HG02938 (cell line): ENCODE results near the gene PURA.
"Not testable (repeated sequence)": the region's sequence is repeated elsewhere in the genome, so short reads cannot be mapped to it uniquely, and the experiment has no call there.

Experiments
- ATAC-seq: cut with Tn5 transposase; IDR thresholded peaks from one replicate; pipeline ENCODE4 v1.9.1; 2021; ENCODE audit warnings: mild to moderate bottlenecking, moderate library complexity; ENCODE audit not compliant: unreplicated experiment

Gene PURA

DNA sequence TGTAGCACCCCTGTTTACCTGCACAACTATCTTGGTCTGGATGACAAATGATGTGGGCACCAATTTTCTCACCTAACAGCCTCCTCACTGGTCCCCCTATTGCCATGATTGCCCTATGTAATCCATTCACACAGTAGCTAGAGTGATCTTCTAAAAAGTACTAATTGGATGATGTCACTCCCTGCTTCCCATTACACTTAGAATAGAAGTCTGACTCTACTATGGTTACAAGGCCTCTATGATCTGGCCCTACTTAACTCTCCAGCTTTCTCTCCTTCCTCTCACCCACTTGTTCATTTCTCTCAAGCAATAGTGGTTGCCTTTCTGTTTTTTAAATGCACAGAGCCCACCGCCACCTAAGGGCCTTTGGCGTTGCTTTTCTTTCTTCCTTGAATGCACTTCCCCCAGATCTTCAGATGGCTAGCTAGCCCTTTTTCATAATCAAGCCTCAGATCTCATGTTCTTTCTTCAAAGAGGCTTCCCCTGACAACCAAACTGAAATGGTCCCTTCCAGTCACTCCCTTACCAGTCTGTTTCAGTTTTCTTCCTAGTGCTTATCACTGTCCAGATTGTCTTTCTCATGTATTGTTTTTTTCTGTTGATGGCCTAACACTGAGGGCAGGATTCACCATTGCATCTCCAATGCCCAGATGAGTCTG, 20.5 kb downstream of the PURA start:
- ATAC-seq, result no peak

- no peak for ATAC-seq
Observed at GRCh38 chr5:140135127-140135526, 21.2 kb downstream of the PURA start.

GRCh38 chr5:140136624-140137023, 22.7 kb downstream of the PURA start:
- no peak for ATAC-seq

- no peak for ATAC-seq
Observed at GRCh38 chr5:140140435-140140834, 26.5 kb downstream of the PURA start.

DNA sequence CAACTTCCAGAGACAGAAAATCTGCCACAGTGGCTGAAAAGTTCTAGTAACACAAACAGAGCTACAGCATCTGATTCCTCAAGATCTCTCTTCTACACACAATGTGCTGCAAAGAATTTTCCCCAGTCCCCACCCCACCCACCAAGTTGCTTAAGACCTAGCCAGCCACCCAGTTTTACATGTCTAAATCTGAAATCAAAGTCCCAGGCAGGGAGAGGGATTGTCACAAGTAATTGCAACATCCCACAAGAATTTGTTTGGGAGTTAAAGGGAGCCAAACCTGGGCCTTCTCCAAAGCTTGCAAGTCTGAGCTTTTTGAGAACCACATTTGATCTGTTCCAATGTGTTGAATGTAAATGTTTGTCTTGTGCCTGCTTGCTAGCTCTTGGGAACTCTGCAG, 27.3 kb downstream of the PURA start:
- no peak for ATAC-seq

DNA sequence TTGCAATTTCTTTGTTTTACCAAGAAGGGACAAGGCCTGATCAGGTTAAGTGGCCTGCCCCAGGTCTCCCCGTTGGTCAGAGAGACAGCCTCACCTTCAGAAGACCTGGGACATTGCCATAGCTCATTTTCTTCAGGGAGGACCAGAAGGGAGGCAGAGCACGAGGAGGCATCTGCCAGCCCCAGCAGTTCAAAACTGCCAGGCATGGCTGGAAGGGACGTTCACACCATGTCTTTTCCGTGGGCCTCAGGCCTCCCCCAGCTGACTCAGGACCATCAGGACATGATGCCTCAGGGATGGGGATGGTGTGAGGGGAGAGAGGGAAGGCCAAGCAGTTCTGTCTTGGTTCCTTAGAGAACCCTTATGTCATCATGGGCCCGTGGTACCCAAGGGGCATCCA, 28.3 kb downstream of the PURA start:
- no peak for ATAC-seq

DNA sequence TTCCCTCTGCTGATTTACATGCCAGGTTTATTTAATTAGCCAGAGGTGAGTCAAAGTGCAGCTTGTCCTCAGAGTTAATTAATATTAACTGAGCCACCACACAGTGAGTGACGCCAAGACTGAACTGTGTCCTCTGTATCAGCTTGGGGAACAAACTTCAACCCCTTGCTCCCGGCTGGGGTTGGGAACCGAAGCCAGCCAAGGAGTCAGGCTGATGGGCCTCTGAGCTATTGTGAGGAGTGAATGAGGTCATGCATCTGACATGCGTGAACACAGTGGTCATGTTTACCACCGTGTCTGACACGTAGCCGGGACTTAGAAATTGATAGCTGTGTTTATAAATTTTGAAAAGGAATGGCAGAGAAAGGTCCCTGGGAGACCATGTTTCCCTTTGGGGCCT, 28.9 kb downstream of the PURA start:
- ATAC-seq, result no peak

DNA sequence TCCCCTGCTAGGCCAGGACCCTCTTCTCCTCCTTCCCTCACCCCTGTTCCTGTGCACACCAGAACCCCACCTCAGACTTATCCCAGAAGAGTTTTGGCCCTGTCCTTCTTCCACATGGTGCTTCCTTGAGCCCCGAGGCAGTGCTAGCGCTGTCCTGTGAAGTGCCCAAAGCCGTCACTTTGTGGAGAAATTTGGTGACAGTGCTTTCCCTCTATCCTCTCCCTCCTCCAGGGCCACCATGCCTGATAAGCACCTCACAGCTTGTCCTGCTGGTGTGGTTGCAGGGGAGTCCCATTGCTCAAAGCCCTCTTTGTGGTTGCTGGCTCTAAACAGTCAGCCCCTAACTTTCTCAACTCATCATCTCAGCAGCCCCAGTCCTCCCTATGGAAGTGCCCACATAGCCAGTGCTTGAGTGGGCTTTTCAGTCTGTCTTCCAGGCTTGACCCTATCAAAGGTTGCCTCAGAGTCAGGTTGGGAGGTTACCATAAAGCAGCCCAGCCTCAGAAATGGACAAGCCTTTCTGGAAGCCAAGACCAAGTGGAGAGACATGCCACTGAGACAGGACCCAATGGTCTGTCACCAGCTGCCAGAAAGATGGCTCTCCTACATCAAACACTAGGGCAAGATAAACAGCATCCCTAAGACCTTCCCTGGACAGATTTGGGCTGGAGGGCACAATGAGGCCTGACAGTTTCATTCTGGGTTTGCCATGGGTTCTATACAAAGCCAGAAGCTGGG, 29.8 kb downstream of the PURA start:
- ATAC-seq, result no peak

DNA sequence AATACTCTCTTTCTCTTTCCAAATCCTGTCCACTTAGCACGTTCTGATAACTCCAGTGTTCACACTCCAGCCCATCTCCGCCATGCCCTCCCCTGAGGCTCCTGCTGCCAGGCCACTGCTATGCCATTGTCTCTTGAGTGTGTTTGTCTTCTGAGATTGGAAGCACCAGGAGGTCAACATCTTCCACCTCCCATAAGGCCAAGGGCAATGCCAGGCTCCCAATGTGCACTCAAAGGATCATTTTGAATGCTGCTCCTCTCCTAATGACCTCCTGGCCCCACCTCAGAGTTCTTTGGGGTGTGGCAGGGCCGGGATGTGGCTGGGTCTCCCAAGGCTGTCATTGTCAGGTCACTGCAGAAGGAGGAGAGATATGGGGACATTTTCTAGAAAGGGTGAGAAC, 31.3 kb downstream of the PURA start:
- no peak for ATAC-seq

GRCh38 chr5:140145818-140146522, 32.1 kb downstream of the PURA start:
- ATAC-seq, result no peak

DNA sequence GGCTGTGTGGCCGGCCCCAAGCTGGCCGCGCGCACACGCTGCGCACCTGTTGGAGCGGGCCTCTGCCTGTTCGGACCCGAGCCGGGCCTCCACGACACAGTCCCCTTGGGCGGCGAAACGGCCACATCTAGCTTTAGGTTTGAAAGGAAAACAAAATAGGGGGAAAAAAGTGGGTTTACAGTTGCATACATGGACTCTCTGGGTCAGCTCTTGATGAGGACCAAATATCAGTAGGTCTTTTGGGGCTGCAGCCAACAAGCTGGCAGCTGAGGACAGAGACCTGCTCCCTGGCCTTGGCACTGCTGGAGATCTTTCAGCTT, 32.6 kb downstream of the PURA start:
- ATAC-seq, result no peak

GRCh38 chr5:140147460-140147859, 33.6 kb downstream of the PURA start:
- no peak for ATAC-seq

DNA sequence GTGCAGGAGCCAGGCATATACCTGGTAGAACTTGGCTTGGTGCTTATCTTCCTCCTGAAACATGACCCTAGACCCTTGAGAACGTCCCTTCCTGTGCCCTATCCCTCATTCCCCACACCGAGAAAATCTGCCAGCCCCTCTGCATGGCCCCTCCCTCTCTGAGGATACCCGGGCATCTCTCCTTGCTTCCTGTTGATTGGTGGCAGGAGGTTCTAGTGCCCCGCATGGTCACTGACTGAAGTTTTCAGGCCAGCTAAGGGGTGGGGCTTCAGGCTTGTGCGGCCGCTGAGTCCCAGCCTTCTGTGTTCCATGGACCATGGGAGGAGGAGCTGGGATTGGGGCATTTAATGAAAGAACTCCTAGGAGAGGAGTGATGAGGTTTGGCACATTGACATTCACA, 34.6 kb downstream of the PURA start:
- ATAC-seq, result no peak

- ATAC-seq, result no peak
Observed at GRCh38 chr5:140150201-140150600, 36.3 kb downstream of the PURA start.

DNA sequence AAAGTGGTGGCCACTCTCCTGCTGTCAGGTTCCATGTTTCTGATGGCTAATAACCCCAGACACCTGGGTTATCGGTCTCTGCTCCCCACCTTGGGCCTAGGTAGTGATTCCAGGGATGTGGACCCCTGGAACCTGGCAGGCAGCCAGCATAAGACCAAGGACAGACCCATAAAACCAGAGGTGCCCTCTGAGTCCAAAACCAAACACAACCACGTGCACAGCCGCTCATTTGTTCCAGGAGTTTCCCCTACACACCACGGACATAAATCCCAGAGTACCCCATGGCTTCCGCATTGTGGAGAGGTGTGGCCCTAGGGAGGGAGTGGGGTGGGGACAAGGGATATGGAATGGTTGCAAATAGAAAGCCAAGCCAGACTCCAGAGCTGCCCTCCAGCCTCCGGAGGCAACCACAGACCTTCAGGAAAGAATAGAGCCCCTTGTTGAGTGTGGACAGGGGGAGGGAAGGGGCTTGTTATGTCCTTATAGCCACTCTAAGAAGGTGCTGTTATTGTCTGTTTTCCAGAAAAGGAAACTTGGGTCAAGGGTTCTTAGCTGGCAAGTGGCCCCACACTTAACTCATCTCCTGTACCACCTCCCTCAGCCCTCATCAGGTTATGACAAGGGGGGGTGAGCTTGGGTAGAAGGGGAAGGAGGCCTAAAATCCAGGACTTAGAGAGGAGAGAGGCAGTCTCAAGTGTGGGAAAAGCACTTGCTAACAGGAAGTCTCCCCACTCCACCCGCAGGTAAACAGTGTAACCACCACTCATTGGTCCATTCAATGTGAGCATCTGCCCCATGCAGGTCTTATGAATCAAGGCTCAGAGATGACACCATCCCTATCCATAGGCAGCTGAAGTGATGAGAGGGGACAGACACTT, 37.5 kb downstream of the PURA start:
- ATAC-seq, result no peak

DNA sequence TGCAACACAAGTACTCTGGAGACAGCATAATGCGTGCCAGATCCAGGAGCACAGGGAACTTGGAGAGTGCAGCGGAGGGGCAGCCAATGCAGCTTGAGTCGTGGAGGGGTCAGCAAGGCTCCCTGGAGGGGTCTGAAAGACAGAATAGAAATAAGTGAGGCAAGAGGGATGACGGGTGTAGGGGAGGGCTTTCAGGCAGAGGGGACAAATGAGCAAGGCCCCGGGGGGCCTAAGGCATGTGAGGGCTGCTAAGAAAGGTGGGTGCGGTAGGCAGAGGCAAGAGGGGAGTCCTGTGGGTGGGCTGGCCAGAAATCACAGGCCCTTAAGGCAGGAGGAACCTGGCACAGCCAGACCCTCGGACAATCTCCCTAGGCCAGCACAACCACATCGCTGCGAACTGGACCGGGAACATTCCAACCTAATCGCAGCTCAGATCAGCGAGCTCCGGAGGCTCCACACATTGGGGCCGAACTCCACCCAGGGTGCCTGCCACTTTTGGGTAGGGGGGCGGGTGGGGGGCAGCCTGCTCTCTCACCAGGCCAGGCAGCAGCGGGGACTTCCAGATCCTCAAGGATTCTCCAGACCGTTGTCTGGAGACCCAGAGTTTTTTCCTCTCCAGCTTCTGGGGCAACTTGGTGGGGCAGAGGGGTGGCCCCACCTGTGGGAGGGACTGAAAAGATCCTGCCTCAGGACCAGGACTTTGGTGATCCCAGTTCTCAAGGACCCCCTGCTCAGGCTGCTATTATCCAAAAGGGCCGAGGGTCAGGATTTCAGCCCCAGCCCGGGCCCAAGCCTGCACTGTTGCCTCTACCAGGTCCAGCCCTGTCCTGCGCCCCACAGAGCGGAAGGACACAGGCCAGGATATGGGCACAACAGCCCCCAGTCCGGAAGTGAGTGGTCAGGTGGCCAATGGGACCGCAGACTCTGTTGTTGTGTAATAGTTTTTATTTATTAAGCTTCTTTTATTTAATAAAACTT, 38.4 kb downstream of the PURA start:
- ATAC-seq, result no peak

DNA sequence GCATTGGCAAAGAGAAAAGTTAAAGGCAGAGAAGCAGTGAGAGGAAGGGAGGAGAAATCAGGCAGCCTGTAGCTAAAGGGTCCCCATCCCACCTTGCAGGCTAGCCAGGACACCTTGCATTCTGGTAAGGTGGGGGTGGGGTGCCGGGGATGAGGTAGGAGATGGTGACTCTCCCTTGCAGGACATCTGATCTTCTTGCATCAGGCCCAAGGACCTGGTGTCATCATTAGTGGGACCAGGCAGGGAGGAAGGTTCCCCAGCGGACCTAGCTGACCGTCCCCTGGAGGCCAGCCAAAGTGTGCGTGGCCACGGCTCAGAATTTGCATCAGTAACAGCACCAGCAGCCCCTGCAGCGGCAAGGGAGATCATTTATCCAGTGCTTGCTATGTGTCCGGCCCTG, 39.3 kb downstream of the PURA start:
- no peak for ATAC-seq

DNA sequence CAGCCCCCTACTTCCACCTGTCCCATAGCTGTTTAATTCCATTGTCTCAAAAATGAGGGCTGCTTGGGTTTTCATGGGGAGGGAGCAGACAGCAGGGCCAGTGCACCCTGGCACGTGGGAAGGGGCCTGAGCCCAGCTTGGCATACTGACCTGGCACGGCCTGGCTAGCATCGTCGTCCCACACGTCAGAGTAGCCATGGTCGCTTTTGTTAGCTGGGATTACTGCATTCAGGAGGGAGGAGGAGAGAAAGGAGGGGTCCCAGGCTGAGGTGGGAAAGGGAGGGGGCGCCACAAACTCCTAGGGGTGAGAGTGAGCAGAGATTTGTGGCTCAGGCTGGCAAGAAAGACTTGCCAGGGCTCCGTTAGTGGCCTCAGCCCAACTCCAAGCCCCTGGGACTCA, 40.0 kb downstream of the PURA start:
- no peak for ATAC-seq

DNA sequence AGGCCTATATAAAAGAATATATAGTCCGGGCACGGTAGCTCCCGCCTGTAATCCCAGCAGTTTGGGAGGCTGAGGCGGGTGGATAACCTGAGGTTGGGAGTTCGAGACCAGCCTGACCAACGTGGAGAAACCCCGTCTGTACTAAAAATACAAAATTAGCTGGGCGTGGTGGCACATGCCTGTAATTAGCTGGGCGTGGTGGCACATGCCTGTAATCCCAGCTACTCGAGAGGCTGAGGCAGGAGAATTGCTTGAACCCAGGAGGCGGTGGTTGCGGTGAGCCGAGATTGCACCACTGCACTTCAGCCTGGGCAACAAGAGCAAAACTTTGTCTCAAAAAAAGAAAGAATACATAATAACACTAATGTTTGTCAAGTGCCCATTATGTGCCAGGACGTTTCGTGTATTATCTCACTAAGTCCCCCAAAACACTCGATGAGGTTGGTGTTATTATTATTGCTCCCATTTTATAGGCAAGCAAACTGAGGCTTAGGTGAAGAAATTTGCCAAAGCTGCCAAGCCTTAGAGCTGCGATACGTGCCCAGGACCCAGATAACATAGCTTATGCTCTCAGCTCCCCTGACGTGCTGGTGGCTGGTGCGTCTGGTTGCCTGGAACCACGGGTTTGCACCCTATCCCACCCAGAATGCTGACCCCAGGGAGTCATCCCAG, 40.9 kb downstream of the PURA start:
- ATAC-seq, result not testable (repeated sequence)
